Activated B cell treated with CpG ODN at 0.5 μM for 24 hours (primary cell): ENCODE data around the gene LAGE3. TPM values are rescaled to one million over a fixed set of nuclear protein-coding genes. Genes with fewer than 3 reads are reported as not detected.

ENCODE experiments used
- ATAC-seq: fragments of 200-7000 bp; cut with Tn5 transposase; one replicate; pipeline ENCODE4 v1.10.0; 2021; ENCODE audit warnings: low read depth, mild to moderate bottlenecking, moderate library complexity
- CTCF ChIA-PET: fragments of 350-600 bp; sonication (Branson Sonifier 250); formaldehyde crosslinking; loops from one replicate; lab custom pipeline; 2021; ENCODE audit warnings: antibody characterized with exemption; lab: Charles Lee
- POLR2A ChIA-PET: fragments of 350-600 bp; sonication (Branson Sonifier 250); formaldehyde crosslinking; loops from one replicate; lab custom pipeline; 2021; ENCODE audit warnings: antibody characterized with exemption; lab: Charles Lee
- DNase-seq: peaks from one replicate; pipeline ENCODE4 v3.0.0; 2022
- H3K27ac Mint-ChIP-seq: one replicate; pipeline ENCODE4 v1.8.0; 2020; ENCODE audit warnings: mixed read lengths
- H3K27me3 Mint-ChIP-seq: one replicate; pipeline ENCODE4 v1.8.0; 2021; ENCODE audit warnings: mixed read lengths
- H3K36me3 Mint-ChIP-seq: one replicate; pipeline ENCODE4 v1.8.0; 2021; ENCODE audit warnings: low read depth, mixed read lengths
- H3K4me1 Mint-ChIP-seq: one replicate; pipeline ENCODE4 v1.8.0; 2021; ENCODE audit warnings: mixed read lengths
- H3K4me3 Mint-ChIP-seq: one replicate; pipeline ENCODE4 v1.8.0; 2020; ENCODE audit warnings: mild to moderate bottlenecking, mixed read lengths
- H3K9me3 Mint-ChIP-seq: one replicate; pipeline ENCODE4 v1.8.0; 2020; ENCODE audit warnings: mixed read lengths
- intact Hi-C: fragments of 100-400 bp; cut with micrococcal nuclease; formaldehyde crosslinking; loops from one replicate; pipeline ENCODE4 v1.15.1; 2024
- total RNA-seq: library from RNA; stranded (reverse); gene quantifications from 2 replicates; pipeline ENCODE4 v1.2.3, GENCODE V29; 2022
- TF ChIP-seq, protein P1 (sequence below): fragments of 200-600 bp; IDR thresholded peaks from one replicate; pipeline ENCODE4 v1.8.0; 2022; ENCODE audit warnings: antibody characterized with exemption, mild to moderate bottlenecking

LAGE3 gene
- total RNA-seq, 1 donor from 2014 or later = 16.6 TPM

GRCh38 chrX:154441564-154441963, 37.5 kb downstream of the LAGE3 start:
- no peak overlapping the region for H3K27ac Mint-ChIP-seq
- no peak for DNase-seq
- peaks cover 25% of the 10 kb centered on the region for H3K36me3 Mint-ChIP-seq
- ChIA-PET CTCF (no interaction called here), POLR2A (interaction anchor here (0.6 to 1.0 kb wide), 2 partner anchors 16 to 62 kb away, joined by 3 to 4 read pairs; partner anchors contain the start of gene EMD)
- H3K4me1 Mint-ChIP-seq = peaks cover 18% of the 10 kb centered on the region
- no peaks in the 10 kb centered on the region for H3K9me3 Mint-ChIP-seq
- H3K4me3 Mint-ChIP-seq = no peak overlapping the region
- no peak for ATAC-seq
- H3K27me3 Mint-ChIP-seq = no peaks in the 10 kb centered on the region
- intact Hi-C loops = no loop called here
- TF ChIP-seq, protein P1, sequence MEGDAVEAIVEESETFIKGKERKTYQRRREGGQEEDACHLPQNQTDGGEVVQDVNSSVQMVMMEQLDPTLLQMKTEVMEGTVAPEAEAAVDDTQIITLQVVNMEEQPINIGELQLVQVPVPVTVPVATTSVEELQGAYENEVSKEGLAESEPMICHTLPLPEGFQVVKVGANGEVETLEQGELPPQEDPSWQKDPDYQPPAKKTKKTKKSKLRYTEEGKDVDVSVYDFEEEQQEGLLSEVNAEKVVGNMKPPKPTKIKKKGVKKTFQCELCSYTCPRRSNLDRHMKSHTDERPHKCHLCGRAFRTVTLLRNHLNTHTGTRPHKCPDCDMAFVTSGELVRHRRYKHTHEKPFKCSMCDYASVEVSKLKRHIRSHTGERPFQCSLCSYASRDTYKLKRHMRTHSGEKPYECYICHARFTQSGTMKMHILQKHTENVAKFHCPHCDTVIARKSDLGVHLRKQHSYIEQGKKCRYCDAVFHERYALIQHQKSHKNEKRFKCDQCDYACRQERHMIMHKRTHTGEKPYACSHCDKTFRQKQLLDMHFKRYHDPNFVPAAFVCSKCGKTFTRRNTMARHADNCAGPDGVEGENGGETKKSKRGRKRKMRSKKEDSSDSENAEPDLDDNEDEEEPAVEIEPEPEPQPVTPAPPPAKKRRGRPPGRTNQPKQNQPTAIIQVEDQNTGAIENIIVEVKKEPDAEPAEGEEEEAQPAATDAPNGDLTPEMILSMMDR = no peak

GRCh38 chrX:154440623-154441357, 38.3 kb downstream of the LAGE3 start:
- intact Hi-C loops = no loop called here
- Mint-ChIP-seq H3K27ac (no peak overlapping the region), H3K4me1 (peaks cover 25% of the 10 kb centered on the region), H3K4me3 (no peak overlapping the region), H3K27me3 (no peaks in the 10 kb centered on the region), H3K9me3 (no peaks in the 10 kb centered on the region), H3K36me3 (peaks cover 25% of the 10 kb centered on the region)
- ATAC-seq (no peak), DNase-seq (no peak)
- POLR2A ChIA-PET = interaction anchor here (0.6 to 1.0 kb wide), 2 partner anchors 17 to 61 kb away, joined by 3 to 4 read pairs; partner anchors contain the start of gene EMD
- CTCF ChIA-PET = no interaction called here
- TF ChIP-seq, protein P1 = no peak

- TF ChIP-seq, protein P1 = no peak
- Mint-ChIP-seq H3K4me1 (peaks cover 25% of the 10 kb centered on the region), H3K36me3 (peaks cover 33% of the 10 kb centered on the region), H3K27me3 (no peaks in the 10 kb centered on the region), H3K9me3 (no peaks in the 10 kb centered on the region), H3K27ac (no peak overlapping the region), H3K4me3 (no peak overlapping the region)
- ChIA-PET CTCF (no interaction called here), POLR2A (interaction anchor here (1.9 kb wide), 1 partner anchor 40 kb away, joined by 6 read pairs; no protein-coding TSS in a partner anchor)
- intact Hi-C loops = loop anchor here (5.0 kb wide), 1 partner anchor 43 kb away; the partner anchor contains the start of gene RPL10
- no peak for ATAC-seq
- no peak for DNase-seq
These were observed 39.2 kb downstream of the LAGE3 start for GRCh38 chrX:154439841-154440240.

GRCh38 chrX:154437971-154438893, 40.8 kb downstream of the LAGE3 start:
- ChIA-PET POLR2A (interaction anchor here (0.7 to 1.9 kb wide), 5 partner anchors 14 to 89 kb away, joined by 3 to 6 read pairs (median 4); no protein-coding TSS in a partner anchor), CTCF (no interaction called here)
- no peaks in the 10 kb centered on the region for H3K9me3 Mint-ChIP-seq
- no peak for ATAC-seq
- intact Hi-C loops = loop anchor here (2.0 to 5.0 kb wide), 3 partner anchors 19 to 41 kb away; partner anchors contain the start of genes LAGE3 and RPL10
- TF ChIP-seq, protein P1 = no peak
- peaks cover 22% of the 10 kb centered on the region for H3K4me1 Mint-ChIP-seq
- no peak for DNase-seq
- peak overlapping the region; percentile 88 for H3K4me3 Mint-ChIP-seq
- H3K27ac Mint-ChIP-seq = peak overlapping the region; percentile 65
- H3K36me3 Mint-ChIP-seq = peaks cover 44% of the 10 kb centered on the region
- no peaks in the 10 kb centered on the region for H3K27me3 Mint-ChIP-seq
